ENCODE data around the gene C22orf31.
A peak's percentile ranks its signal among the peaks of the same experiment; 100 is the strongest.

Gene C22orf31

GRCh38 chr22:29082826-29083545, 21.4 kb upstream of the C22orf31 start:
- Histone ChIP-seq H3K27ac (no peak overlapping the region), H4K20me1 (no peaks in the 10 kb centered on the region), H3K9ac (no peak overlapping the region), H3K9me3 (no peaks in the 10 kb centered on the region), H3K27me3 (no peaks in the 10 kb centered on the region), H3K4me3 (no peak overlapping the region), H3K4me2 (no peak overlapping the region), H3K4me1 (no peaks in the 10 kb centered on the region), H3K36me3 (no peaks in the 10 kb centered on the region)
- TF ChIP-seq Cebpa-rat (IDR thresholded peaks at IDR 0.05): no peak

- H3K27me3 ChIP-seq: no peaks in the 10 kb centered on the region
- H3K4me2 ChIP-seq: no peak overlapping the region
- no peaks in the 10 kb centered on the region for H3K9me3 ChIP-seq
- no peaks in the 10 kb centered on the region for H3K36me3 ChIP-seq
- no peak overlapping the region for H3K9ac ChIP-seq
- no peaks in the 10 kb centered on the region for H3K4me1 ChIP-seq
- no peak overlapping the region for H3K27ac ChIP-seq
- H3K4me3 ChIP-seq: no peak overlapping the region
- no peak for TF ChIP-seq Cebpa-rat (IDR thresholded peaks at IDR 0.05)
- no peaks in the 10 kb centered on the region for H4K20me1 ChIP-seq
These were observed 20.0 kb upstream of the C22orf31 start for GRCh38 chr22:29081517-29082236.

- no peaks in the 10 kb centered on the region for H4K20me1 ChIP-seq
- no peaks in the 10 kb centered on the region for H3K9me3 ChIP-seq
- H3K9ac ChIP-seq: no peak overlapping the region
- no peaks in the 10 kb centered on the region for H3K4me1 ChIP-seq
- peaks cover 11% of the 10 kb centered on the region for H3K27me3 ChIP-seq
- no peak for TF ChIP-seq Cebpa-rat (IDR thresholded peaks at IDR 0.05)
- no peak overlapping the region for H3K4me3 ChIP-seq
- no peaks in the 10 kb centered on the region for H3K36me3 ChIP-seq
- no peak overlapping the region for H3K4me2 ChIP-seq
- no peak overlapping the region for H3K27ac ChIP-seq
These were observed 18.7 kb upstream of the C22orf31 start for GRCh38 chr22:29080106-29080975.

GRCh38 chr22:29079218-29079901, 17.7 kb upstream of the C22orf31 start:
- Histone ChIP-seq H3K27ac (no peak overlapping the region), H3K36me3 (no peaks in the 10 kb centered on the region), H3K9ac (no peak overlapping the region), H3K4me2 (no peak overlapping the region), H3K9me3 (no peaks in the 10 kb centered on the region; the same call in 1 of the 2 replicates), H3K27me3 (peaks cover 21% of the 10 kb centered on the region), H4K20me1 (peaks cover 2% of the 10 kb centered on the region), H3K4me3 (no peak overlapping the region), H3K4me1 (no peaks in the 10 kb centered on the region)
- no peak for TF ChIP-seq Cebpa-rat (IDR thresholded peaks at IDR 0.05)

GRCh38 chr22:29078869-29079207, 17.2 kb upstream of the C22orf31 start:
- H3K9ac ChIP-seq: no peak overlapping the region
- no peak overlapping the region for H3K27ac ChIP-seq
- H3K4me1 ChIP-seq: no peaks in the 10 kb centered on the region
- H3K27me3 ChIP-seq: peaks cover 26% of the 10 kb centered on the region
- H3K4me3 ChIP-seq: no peak overlapping the region
- TF ChIP-seq Cebpa-rat (IDR thresholded peaks at IDR 0.05): no peak
- H4K20me1 ChIP-seq: peaks cover 7% of the 10 kb centered on the region
- H3K4me2 ChIP-seq: no peak overlapping the region
- H3K9me3 ChIP-seq: no peaks in the 10 kb centered on the region; the same call in 1 of the 2 replicates
- no peaks in the 10 kb centered on the region for H3K36me3 ChIP-seq

- no peaks in the 10 kb centered on the region for H3K36me3 ChIP-seq
- no peak for TF ChIP-seq Cebpa-rat (IDR thresholded peaks at IDR 0.05)
- peaks cover 5% of the 10 kb centered on the region for H3K4me1 ChIP-seq
- H3K9ac ChIP-seq: no peak overlapping the region
- peaks cover 32% of the 10 kb centered on the region for H3K27me3 ChIP-seq
- H3K4me2 ChIP-seq: no peak overlapping the region
- no peak overlapping the region for H3K4me3 ChIP-seq
- H3K27ac ChIP-seq: no peak overlapping the region
- H3K9me3 ChIP-seq: no peaks in the 10 kb centered on the region; the same call in 1 of the 2 replicates
- peaks cover 13% of the 10 kb centered on the region for H4K20me1 ChIP-seq
These were observed 16.6 kb upstream of the C22orf31 start for GRCh38 chr22:29078036-29078868.

GRCh38 chr22:29074276-29074772, 12.7 kb upstream of the C22orf31 start:
- H3K27me3 ChIP-seq: peaks cover 71% of the 10 kb centered on the region
- H3K9me3 ChIP-seq: no peaks in the 10 kb centered on the region; the same call in 1 of the 2 replicates
- 0 out of 2 replicates have a peak overlapping the region, but pooled peaks have one; percentile 70 for H3K4me3 ChIP-seq
- H4K20me1 ChIP-seq: peaks cover 40% of the 10 kb centered on the region
- peaks cover 23% of the 10 kb centered on the region for H3K4me1 ChIP-seq
- no peak overlapping the region for H3K9ac ChIP-seq
- H3K27ac ChIP-seq: no peak overlapping the region
- no peak for TF ChIP-seq Cebpa-rat (IDR thresholded peaks at IDR 0.05)
- H3K4me2 ChIP-seq: no peak overlapping the region
- H3K36me3 ChIP-seq: no peaks in the 10 kb centered on the region

- Histone ChIP-seq H3K4me2 (peak overlapping the region; percentile 96), H4K20me1 (peaks cover 40% of the 10 kb centered on the region), H3K4me1 (peaks cover 23% of the 10 kb centered on the region), H3K4me3 (peak overlapping the region; percentile 70), H3K27me3 (peaks cover 77% of the 10 kb centered on the region), H3K9ac (no peak overlapping the region), H3K27ac (no peak overlapping the region), H3K36me3 (no peaks in the 10 kb centered on the region), H3K9me3 (no peaks in the 10 kb centered on the region; the same call in 1 of the 2 replicates)
- TF ChIP-seq Cebpa-rat (IDR thresholded peaks at IDR 0.05): no peak
These were observed 12.1 kb upstream of the C22orf31 start for GRCh38 chr22:29073618-29074275.
